ENCODE results near the gene VPS45.

DNA sequence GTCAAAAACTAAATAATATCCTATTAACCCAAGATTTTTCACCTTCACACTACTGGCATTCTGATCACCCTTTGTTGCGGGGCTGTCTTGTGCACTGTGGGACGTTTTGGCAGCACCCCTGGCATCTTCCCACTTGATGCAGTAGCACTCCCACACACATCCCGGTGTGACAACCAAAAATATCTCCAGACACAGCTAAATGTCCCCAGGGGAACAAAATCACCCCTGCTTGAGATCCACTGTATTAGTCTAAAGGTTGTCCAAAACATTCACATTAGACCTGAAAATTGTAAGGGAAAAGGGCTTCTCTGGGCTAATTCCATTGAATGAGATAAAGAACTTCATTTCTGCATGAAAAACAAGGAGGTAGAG is 120.0 kb downstream of the VPS45 start:
- TF ChIP-seq, protein P1, sequence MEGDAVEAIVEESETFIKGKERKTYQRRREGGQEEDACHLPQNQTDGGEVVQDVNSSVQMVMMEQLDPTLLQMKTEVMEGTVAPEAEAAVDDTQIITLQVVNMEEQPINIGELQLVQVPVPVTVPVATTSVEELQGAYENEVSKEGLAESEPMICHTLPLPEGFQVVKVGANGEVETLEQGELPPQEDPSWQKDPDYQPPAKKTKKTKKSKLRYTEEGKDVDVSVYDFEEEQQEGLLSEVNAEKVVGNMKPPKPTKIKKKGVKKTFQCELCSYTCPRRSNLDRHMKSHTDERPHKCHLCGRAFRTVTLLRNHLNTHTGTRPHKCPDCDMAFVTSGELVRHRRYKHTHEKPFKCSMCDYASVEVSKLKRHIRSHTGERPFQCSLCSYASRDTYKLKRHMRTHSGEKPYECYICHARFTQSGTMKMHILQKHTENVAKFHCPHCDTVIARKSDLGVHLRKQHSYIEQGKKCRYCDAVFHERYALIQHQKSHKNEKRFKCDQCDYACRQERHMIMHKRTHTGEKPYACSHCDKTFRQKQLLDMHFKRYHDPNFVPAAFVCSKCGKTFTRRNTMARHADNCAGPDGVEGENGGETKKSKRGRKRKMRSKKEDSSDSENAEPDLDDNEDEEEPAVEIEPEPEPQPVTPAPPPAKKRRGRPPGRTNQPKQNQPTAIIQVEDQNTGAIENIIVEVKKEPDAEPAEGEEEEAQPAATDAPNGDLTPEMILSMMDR (IDR thresholded peaks at IDR 0.05; ENCODE audit: low read depth, low read length, missing input control): no peak
- TF ChIP-seq, protein P2, sequence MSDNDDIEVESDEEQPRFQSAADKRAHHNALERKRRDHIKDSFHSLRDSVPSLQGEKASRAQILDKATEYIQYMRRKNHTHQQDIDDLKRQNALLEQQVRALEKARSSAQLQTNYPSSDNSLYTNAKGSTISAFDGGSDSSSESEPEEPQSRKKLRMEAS (IDR thresholded peaks at IDR 0.05): no peak
- TF ChIP-seq TAF1 (conservative IDR thresholded peaks at IDR 0.05) (no peak), FOXA1 (IDR thresholded peaks at IDR 0.05) (no peak), SP1 (IDR thresholded peaks at IDR 0.05) (no peak), EGR1 (IDR thresholded peaks at IDR 0.05; ENCODE audit: low read depth in 2 of 2) (no peak), RAD21 (IDR thresholded peaks at IDR 0.05) (no peak), JUND (IDR thresholded peaks at IDR 0.05) (no peak), GABPA (IDR thresholded peaks at IDR 0.05 in 1 of 2, conservative IDR thresholded peaks at IDR 0.05 in 1 of 2) (no peak), YY1 (IDR thresholded peaks at IDR 0.05) (no peak), FOXA2 (IDR thresholded peaks at IDR 0.05) (no peak)
- TF ChIP-seq, protein P3, sequence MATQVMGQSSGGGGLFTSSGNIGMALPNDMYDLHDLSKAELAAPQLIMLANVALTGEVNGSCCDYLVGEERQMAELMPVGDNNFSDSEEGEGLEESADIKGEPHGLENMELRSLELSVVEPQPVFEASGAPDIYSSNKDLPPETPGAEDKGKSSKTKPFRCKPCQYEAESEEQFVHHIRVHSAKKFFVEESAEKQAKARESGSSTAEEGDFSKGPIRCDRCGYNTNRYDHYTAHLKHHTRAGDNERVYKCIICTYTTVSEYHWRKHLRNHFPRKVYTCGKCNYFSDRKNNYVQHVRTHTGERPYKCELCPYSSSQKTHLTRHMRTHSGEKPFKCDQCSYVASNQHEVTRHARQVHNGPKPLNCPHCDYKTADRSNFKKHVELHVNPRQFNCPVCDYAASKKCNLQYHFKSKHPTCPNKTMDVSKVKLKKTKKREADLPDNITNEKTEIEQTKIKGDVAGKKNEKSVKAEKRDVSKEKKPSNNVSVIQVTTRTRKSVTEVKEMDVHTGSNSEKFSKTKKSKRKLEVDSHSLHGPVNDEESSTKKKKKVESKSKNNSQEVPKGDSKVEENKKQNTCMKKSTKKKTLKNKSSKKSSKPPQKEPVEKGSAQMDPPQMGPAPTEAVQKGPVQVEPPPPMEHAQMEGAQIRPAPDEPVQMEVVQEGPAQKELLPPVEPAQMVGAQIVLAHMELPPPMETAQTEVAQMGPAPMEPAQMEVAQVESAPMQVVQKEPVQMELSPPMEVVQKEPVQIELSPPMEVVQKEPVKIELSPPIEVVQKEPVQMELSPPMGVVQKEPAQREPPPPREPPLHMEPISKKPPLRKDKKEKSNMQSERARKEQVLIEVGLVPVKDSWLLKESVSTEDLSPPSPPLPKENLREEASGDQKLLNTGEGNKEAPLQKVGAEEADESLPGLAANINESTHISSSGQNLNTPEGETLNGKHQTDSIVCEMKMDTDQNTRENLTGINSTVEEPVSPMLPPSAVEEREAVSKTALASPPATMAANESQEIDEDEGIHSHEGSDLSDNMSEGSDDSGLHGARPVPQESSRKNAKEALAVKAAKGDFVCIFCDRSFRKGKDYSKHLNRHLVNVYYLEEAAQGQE (IDR thresholded peaks at IDR 0.05): no peak
- TF ChIP-seq, protein P4, sequence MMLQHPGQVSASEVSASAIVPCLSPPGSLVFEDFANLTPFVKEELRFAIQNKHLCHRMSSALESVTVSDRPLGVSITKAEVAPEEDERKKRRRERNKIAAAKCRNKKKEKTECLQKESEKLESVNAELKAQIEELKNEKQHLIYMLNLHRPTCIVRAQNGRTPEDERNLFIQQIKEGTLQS (IDR thresholded peaks at IDR 0.05): no peak
